HepG2 (cell line): ENCODE measurements around the gene SNAI3. TPM values are rescaled to one million over a fixed set of nuclear protein-coding genes. Genes with fewer than 3 reads are reported as not detected.

Experiments used
- EZH2 ChIP-seq: conservative IDR thresholded peaks from 2 replicates; pipeline ENCODE4 v1.6.1; 2012; ENCODE audit warnings: mild to moderate bottlenecking, low read depth, low read length, moderate library complexity
- FIP1L1 ChIP-seq: fragments of 200-400 bp; formaldehyde crosslinking; IDR thresholded peaks from 2 replicates; pipeline ENCODE4 v1.6.1; 2018; ENCODE audit warnings: low read depth, mild to moderate bottlenecking, low read length, moderate library complexity, borderline replicate concordance; ENCODE audit not compliant: insufficient read depth
- HNRNPLL ChIP-seq: fragments of 200-400 bp; formaldehyde crosslinking; IDR thresholded peaks from 2 replicates; pipeline ENCODE4 v1.6.1; 2017; ENCODE audit warnings: mild to moderate bottlenecking, low read depth, low read length; ENCODE audit not compliant: poor library complexity, severe bottlenecking
- PHB2 ChIP-seq: fragments of 450-650 bp; IDR thresholded peaks from 2 replicates; pipeline ENCODE4 v1.6.1; 2018; ENCODE audit not compliant: partially characterized antibody
- RAD51 ChIP-seq: fragments of 450-650 bp; IDR thresholded peaks from 2 replicates; pipeline ENCODE4 v1.6.1; 2016; ENCODE audit warnings: borderline replicate concordance
- TBP ChIP-seq: sonication (generic); formaldehyde crosslinking; IDR thresholded peaks from 2 replicates; pipeline ENCODE4 v1.5.0; 2020; ENCODE audit warnings: missing genetic modification reagents
- TCF7L2 ChIP-seq: IDR thresholded peaks from 2 replicates; pipeline ENCODE4 v1.6.1; 2011; ENCODE audit warnings: mild to moderate bottlenecking, low read depth, low read length, moderate library complexity
- ZFX ChIP-seq: sonication (generic); formaldehyde crosslinking; IDR thresholded peaks from 2 replicates; pipeline ENCODE4 v1.4.0; 2020; ENCODE audit warnings: mild to moderate bottlenecking, low read depth, missing genetic modification reagents, moderate library complexity
- ZNF10 ChIP-seq: sonication (generic); formaldehyde crosslinking; IDR thresholded peaks from 2 replicates; pipeline ENCODE4 v1.4.0; 2020; ENCODE audit warnings: mild to moderate bottlenecking, low read depth, missing genetic modification reagents, borderline replicate concordance
- ZNF256 ChIP-seq: sonication (generic); formaldehyde crosslinking; conservative IDR thresholded peaks from 2 replicates; pipeline ENCODE4 v1.4.0; 2020; ENCODE audit warnings: missing genetic modification reagents
- ZNF7 ChIP-seq: IDR thresholded peaks from 2 replicates; pipeline ENCODE4 v1.6.1; 2016; ENCODE audit warnings: missing biosample characterization, missing genetic modification reagents
- ZNF790 ChIP-seq: sonication (generic); formaldehyde crosslinking; IDR thresholded peaks from 2 replicates; pipeline ENCODE4 v1.8.0; 2022; ENCODE audit warnings: missing genetic modification reagents, mild to moderate bottlenecking, borderline replicate concordance
- ZNF792 ChIP-seq: IDR thresholded peaks from 2 replicates; pipeline ENCODE4 v1.6.1; 2016
- polyA plus RNA-seq, 8 experiments: library from polyadenylated mRNA; depleted of rRNA in 3 of 8; stranded (reverse) in 7 of 8; unstranded in 1 of 8; fragments of >200 nt; fragmentation: Illumina TruSeq in 4 of 8; extraction: Trizol in 4 of 8; gene quantifications; 2 replicates each; pipeline versions ENCODE4 v1.2.1 to v1.2.3, GENCODE V29; 2011 to 2016; ENCODE audit warnings: low read depth in 4 of 8, missing spikeins in 1 of 8, mixed read lengths in 1 of 8; ENCODE audit not compliant: insufficient read depth in 1 of 8
- total RNA-seq, 5 experiments: library from RNA; depleted of rRNA; stranded (reverse); fragments of >200 nt; fragmentation: Illumina TruSeq; extraction: Trizol; gene quantifications; 2 replicates each; pipeline ENCODE4 v1.2.3, GENCODE V29; 2016; ENCODE audit warnings: low read depth in 1 of 5
- TF ChIP-seq, protein P1 (sequence below), 2 experiments: sonication (generic) in 1 of 2; formaldehyde crosslinking in 1 of 2; IDR thresholded peaks; 2 replicates each; pipeline versions ENCODE4 v1.5.1 to v1.6.1; 2011 to 2020; ENCODE audit warnings: borderline replicate concordance in 1 of 2, low read depth in 1 of 2, low read length in 1 of 2, mild to moderate bottlenecking in 1 of 2, missing genetic modification reagents in 1 of 2, moderate library complexity in 1 of 2
- TF ChIP-seq, protein P2 (sequence below), 2 experiments: sonication (generic) in 1 of 2; formaldehyde crosslinking in 1 of 2; IDR thresholded peaks; 2 replicates each; pipeline versions ENCODE4 v1.4.0 to v1.6.1; 2016 to 2020; ENCODE audit warnings: borderline replicate concordance in 1 of 2, low read depth in 1 of 2, mild to moderate bottlenecking in 1 of 2, missing genetic modification reagents in 1 of 2
- TF ChIP-seq, protein P3 (sequence below): sonication (generic); formaldehyde crosslinking; IDR thresholded peaks from 2 replicates; pipeline ENCODE4 v1.4.0; 2020; ENCODE audit warnings: missing genetic modification reagents, mild to moderate bottlenecking, borderline replicate concordance
- TF ChIP-seq, protein P4 (sequence below): sonication (generic); formaldehyde crosslinking; IDR thresholded peaks from 2 replicates; pipeline ENCODE4 v1.4.0; 2020; ENCODE audit warnings: missing genetic modification reagents

Gene SNAI3
- total and polyA plus RNA-seq, 2 of the 13 experiments (the other 11 are each of a cell fraction or from before 2014, with no cell fraction given) = 0.09 to 0.18 TPM

DNA sequence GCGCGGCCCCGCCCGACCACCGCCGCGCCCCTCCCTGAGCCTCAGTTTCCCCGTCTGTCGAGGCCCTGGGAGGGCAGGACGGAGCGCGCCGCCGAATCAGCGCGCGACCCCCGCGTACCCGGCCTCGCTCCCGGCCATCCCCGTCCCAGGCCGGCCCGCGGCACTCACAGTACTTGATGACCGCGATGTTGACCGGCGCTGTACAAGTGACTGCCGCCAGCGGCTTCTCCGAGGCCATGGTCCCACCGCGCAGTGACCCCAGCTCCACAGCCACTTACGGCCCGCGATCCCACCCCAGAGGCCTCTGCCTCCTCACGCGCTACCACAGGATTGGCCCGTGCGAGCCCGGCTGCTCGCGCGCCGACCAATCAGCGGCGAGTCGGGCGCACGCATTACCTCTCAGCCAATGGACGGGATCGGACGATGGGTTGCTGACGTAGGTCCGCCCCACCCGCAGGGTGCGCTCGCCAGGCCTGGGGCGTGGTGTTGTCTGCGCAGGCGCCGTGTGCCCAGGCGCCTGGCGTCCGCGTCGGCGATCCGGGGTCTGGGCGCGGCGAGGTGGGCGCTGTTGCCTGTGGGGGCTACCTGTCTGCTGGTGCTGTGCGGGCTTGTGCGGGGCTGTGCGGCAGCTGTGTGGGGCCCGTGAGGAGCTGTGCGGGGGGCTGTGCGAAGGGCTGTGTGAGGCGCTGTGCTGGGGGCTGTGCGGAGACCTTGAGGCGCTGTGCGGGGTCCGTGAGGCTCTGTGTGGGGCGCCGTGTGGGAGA lies 23.3 kb downstream of the SNAI3 start, which contains the start of gene MVD (continued):
- TF ChIP-seq, protein P1, sequence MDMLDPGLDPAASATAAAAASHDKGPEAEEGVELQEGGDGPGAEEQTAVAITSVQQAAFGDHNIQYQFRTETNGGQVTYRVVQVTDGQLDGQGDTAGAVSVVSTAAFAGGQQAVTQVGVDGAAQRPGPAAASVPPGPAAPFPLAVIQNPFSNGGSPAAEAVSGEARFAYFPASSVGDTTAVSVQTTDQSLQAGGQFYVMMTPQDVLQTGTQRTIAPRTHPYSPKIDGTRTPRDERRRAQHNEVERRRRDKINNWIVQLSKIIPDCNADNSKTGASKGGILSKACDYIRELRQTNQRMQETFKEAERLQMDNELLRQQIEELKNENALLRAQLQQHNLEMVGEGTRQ (IDR thresholded peaks at IDR 0.05; ENCODE audit: low read depth, low read length) = peak; percentile 3; the same call in 1 of the 2 replicates
- TF ChIP-seq, protein P1 (CRISPR knock-in tag; IDR thresholded peaks at IDR 0.05; ENCODE audit: borderline replicate concordance) = peak; percentile 32; the same call in 1 of the 2 replicates
- TF ChIP-seq ZNF7 (CRISPR knock-in tag) = no peak
- TF ChIP-seq ZFX = peak; percentile 93
- TF ChIP-seq, protein P2, sequence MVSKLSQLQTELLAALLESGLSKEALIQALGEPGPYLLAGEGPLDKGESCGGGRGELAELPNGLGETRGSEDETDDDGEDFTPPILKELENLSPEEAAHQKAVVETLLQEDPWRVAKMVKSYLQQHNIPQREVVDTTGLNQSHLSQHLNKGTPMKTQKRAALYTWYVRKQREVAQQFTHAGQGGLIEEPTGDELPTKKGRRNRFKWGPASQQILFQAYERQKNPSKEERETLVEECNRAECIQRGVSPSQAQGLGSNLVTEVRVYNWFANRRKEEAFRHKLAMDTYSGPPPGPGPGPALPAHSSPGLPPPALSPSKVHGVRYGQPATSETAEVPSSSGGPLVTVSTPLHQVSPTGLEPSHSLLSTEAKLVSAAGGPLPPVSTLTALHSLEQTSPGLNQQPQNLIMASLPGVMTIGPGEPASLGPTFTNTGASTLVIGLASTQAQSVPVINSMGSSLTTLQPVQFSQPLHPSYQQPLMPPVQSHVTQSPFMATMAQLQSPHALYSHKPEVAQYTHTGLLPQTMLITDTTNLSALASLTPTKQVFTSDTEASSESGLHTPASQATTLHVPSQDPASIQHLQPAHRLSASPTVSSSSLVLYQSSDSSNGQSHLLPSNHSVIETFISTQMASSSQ (IDR thresholded peaks at IDR 0.05; ENCODE audit: low read depth) = no peak
- TF ChIP-seq, protein P2 (CRISPR knock-in tag; IDR thresholded peaks at IDR 0.05; ENCODE audit: borderline replicate concordance) = no peak; the same call in 1 of the 2 replicates
- TF ChIP-seq RAD51 = no peak
- peak; percentile 90; the same call in 1 of the 2 replicates for TF ChIP-seq ZNF790 (CRISPR knock-in tag)
- no peak for TF ChIP-seq TBP
- TF ChIP-seq EZH2 = no peak
- TF ChIP-seq PHB2 = no peak
- TF ChIP-seq ZNF10 (CRISPR knock-in tag) = no peak
- peak; percentile 86 for TF ChIP-seq HNRNPLL
- TF ChIP-seq ZNF792 (CRISPR knock-in tag) = peak; percentile 77; the same call in 1 of the 2 replicates
- no peak for TF ChIP-seq FIP1L1
- TF ChIP-seq, protein P3, sequence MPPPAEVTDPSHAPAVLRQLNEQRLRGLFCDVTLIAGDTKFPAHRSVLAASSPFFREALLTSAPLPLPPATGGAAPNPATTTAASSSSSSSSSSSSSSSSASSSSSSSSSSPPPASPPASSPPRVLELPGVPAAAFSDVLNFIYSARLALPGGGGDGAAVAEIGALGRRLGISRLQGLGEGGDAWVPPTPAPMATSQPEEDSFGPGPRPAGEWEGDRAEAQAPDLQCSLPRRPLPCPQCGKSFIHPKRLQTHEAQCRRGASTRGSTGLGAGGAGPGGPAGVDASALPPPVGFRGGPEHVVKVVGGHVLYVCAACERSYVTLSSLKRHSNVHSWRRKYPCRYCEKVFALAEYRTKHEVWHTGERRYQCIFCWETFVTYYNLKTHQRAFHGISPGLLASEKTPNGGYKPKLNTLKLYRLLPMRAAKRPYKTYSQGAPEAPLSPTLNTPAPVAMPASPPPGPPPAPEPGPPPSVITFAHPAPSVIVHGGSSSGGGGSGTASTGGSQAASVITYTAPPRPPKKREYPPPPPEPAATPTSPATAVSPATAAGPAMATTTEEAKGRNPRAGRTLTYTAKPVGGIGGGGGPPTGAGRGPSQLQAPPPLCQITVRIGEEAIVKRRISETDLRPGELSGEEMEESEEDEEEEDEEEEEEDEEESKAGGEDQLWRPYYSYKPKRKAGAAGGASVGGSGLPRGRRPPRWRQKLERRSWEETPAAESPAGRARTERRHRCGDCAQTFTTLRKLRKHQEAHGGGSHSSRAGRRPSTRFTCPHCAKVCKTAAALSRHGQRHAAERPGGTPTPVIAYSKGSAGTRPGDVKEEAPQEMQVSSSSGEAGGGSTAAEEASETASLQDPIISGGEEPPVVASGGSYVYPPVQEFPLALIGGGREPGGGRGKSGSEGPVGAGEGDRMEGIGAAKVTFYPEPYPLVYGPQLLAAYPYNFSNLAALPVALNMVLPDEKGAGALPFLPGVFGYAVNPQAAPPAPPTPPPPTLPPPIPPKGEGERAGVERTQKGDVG (CRISPR knock-in tag) = peak; percentile 94
- TF ChIP-seq, protein P4, sequence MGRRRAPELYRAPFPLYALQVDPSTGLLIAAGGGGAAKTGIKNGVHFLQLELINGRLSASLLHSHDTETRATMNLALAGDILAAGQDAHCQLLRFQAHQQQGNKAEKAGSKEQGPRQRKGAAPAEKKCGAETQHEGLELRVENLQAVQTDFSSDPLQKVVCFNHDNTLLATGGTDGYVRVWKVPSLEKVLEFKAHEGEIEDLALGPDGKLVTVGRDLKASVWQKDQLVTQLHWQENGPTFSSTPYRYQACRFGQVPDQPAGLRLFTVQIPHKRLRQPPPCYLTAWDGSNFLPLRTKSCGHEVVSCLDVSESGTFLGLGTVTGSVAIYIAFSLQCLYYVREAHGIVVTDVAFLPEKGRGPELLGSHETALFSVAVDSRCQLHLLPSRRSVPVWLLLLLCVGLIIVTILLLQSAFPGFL (CRISPR knock-in tag) = no peak
- no peak for TF ChIP-seq TCF7L2
- TF ChIP-seq ZNF256 = 0 out of 2 replicates have a peak, but pooled peaks have one; percentile 26
